Stimulated activated CD4-positive, alpha-beta T cell treated with anti-CD3 and anti-CD28 coated beads, Interleukin-1b, Interleukin-23, amount 100 ng/mL, for 1 hour (primary cell): ENCODE results near the gene C15orf61.

Experiments
- DNase-seq, 2 donors: peaks; one replicate each; pipeline ENCODE4 v3.0.0-alpha.2; 2020; ENCODE audit warnings: low read depth in 2 of 2

The C15orf61 gene

GRCh38 chr15:67549736-67550135, 28.8 kb downstream of the C15orf61 start:
- DNase-seq, result no peak

GRCh38 chr15:67550522-67550921, 29.6 kb downstream of the C15orf61 start:
- DNase-seq, result no peak

GRCh38 chr15:67551207-67551743, 30.3 kb downstream of the C15orf61 start:
- no peak for DNase-seq

- no peak for DNase-seq
These were observed 33.6 kb downstream of the C15orf61 start for GRCh38 chr15:67554580-67554979.

- no peak for DNase-seq
These were observed 36.1 kb downstream of the C15orf61 start for GRCh38 chr15:67556976-67557570.

GRCh38 chr15:67558502-67558901, 37.6 kb downstream of the C15orf61 start:
- no peak for DNase-seq

- DNase-seq, result no peak
These were observed 38.2 kb downstream of the C15orf61 start for GRCh38 chr15:67559158-67559557.

GRCh38 chr15:67559576-67559975, 38.6 kb downstream of the C15orf61 start:
- DNase-seq, result no peak

- DNase-seq, result no peak
These were observed 39.4 kb downstream of the C15orf61 start for GRCh38 chr15:67560320-67560719.

GRCh38 chr15:67563092-67563491, 42.2 kb downstream of the C15orf61 start:
- no peak for DNase-seq

GRCh38 chr15:67564021-67564967, 43.4 kb downstream of the C15orf61 start:
- DNase-seq, result no peak

- DNase-seq, result no peak
These were observed 44.0 kb downstream of the C15orf61 start for GRCh38 chr15:67564968-67565345.

GRCh38 chr15:67569668-67570067, 48.7 kb downstream of the C15orf61 start:
- no peak for DNase-seq

GRCh38 chr15:67570875-67571647, 50.1 kb downstream of the C15orf61 start:
- DNase-seq, result no peak

GRCh38 chr15:67571648-67572415, 50.9 kb downstream of the C15orf61 start:
- no peak for DNase-seq

- no peak for DNase-seq
These were observed 52.3 kb downstream of the C15orf61 start for GRCh38 chr15:67573194-67573593.

- DNase-seq, result no peak
These were observed 54.1 kb downstream of the C15orf61 start for GRCh38 chr15:67575039-67575502.

- DNase-seq, result no peak
These were observed 57.2 kb downstream of the C15orf61 start for GRCh38 chr15:67578020-67578600.

GRCh38 chr15:67579164-67579563, 58.2 kb downstream of the C15orf61 start:
- no peak for DNase-seq
